Gastrocnemius medialis (tissue), 4 donors: ENCODE results near the gene ZNF280D. TPM values are rescaled to one million over a fixed set of nuclear protein-coding genes. Genes with fewer than 3 reads are reported as not detected.

Experiments
- ATAC-seq, 2 donors: fragments of 150-250 bp; one replicate each; pipeline ENCODE4 v1.9.1; 2016
- DNase-seq, 2 donors: peaks; one replicate each; pipeline ENCODE4 v3.0.0-alpha.2; 2019
- H3K27ac ChIP-seq, 4 donors: fragments of 200-600 bp; sonication (generic); 1 replicate in 1 of 4; 2 replicates in 3 of 4; pipeline ENCODE4 v1.5.1; 2016 to 2018; ENCODE audit warnings: mild to moderate bottlenecking in 2 of 4, moderate library complexity in 1 of 4
- H3K27me3 ChIP-seq, 3 donors: fragments of 200-600 bp; sonication (generic) in 2 of 3; 1 replicate in 1 of 3; 2 replicates in 2 of 3; pipeline versions ENCODE4 v1.5.1 to v1.6.0; 2016 to 2019; ENCODE audit warnings: mild to moderate bottlenecking in 1 of 3, moderate library complexity in 1 of 3
- H3K36me3 ChIP-seq, 2 donors: fragments of 200-600 bp; sonication (generic) in 1 of 2; one replicate each; pipeline ENCODE4 v1.5.1; 2017 to 2018
- H3K4me1 ChIP-seq, 2 donors: fragments of 200-600 bp; sonication (generic) in 1 of 2; one replicate each; pipeline ENCODE4 v1.5.1; 2016 to 2017; ENCODE audit warnings: mild to moderate bottlenecking in 2 of 2
- H3K4me3 ChIP-seq, 4 donors: fragments of 200-600 bp; sonication (generic) in 3 of 4; 1 replicate in 1 of 4; 2 replicates in 3 of 4; pipeline ENCODE4 v1.5.1; 2016 to 2019; ENCODE audit warnings: mild to moderate bottlenecking in 2 of 4
- H3K9me3 ChIP-seq, 3 donors: fragments of 200-600 bp; sonication (generic) in 2 of 3; 1 replicate in 1 of 3; 2 replicates in 2 of 3; pipeline ENCODE4 v1.5.1; 2016 to 2019
- POLR2A ChIP-seq, 2 donors: fragments of 450-650 bp; IDR thresholded peaks; one replicate each; pipeline ENCODE4 v1.6.1; 2017; ENCODE audit warnings: antibody characterized with exemption in 2 of 2, mild to moderate bottlenecking in 2 of 2, moderate library complexity in 2 of 2
- in situ Hi-C, 4 donors: fragments of 200-750 bp; cut with MboI; loops; one replicate each; pipeline versions ENCODE4 v1.15.0 to v1.8.0; 2017; ENCODE audit warnings: low sequenced_read_pairs in 4 of 4
- intact Hi-C: fragments of 100-400 bp; cut with DNase I; formaldehyde crosslinking; loops from one replicate; pipeline ENCODE4 v1.15.1; 2023; ENCODE audit warnings: low total_unique reads
- total RNA-seq, 4 donors: library from RNA; depleted of rRNA; stranded (reverse); fragments of >200 nt; gene quantifications; one replicate each; pipeline versions ENCODE4 v1.1.0 to v1.2.3, GENCODE V29; 2016
- TF ChIP-seq, protein P1 (sequence below), 5 experiments: fragments of 450-650 bp in 3 of 5; fragments of 200-600 bp in 2 of 5; sonication (generic) in 2 of 5; IDR thresholded peaks in 4 of 5; conservative IDR thresholded peaks in 1 of 5; 1 replicate in 4 of 5; 2 replicates in 1 of 5; pipeline ENCODE4 v1.5.1; 2016 to 2019; ENCODE audit warnings: antibody characterized with exemption in 5 of 5, mild to moderate bottlenecking in 3 of 5, moderate library complexity in 3 of 5

Gene ZNF280D
- total RNA-seq, 4 donors from 2014 or later: 19.9 to 45.5 (median 23.4) TPM

- in situ Hi-C loops: no loop called here
- H3K4me1 ChIP-seq: no peaks in the 10 kb centered on the region
- intact Hi-C loops: no loop called here
- no peaks in the 10 kb centered on the region for H3K36me3 ChIP-seq
- H3K4me3 ChIP-seq: no peak overlapping the region
- no peaks in the 10 kb centered on the region for H3K27me3 ChIP-seq
- TF ChIP-seq, protein P1, sequence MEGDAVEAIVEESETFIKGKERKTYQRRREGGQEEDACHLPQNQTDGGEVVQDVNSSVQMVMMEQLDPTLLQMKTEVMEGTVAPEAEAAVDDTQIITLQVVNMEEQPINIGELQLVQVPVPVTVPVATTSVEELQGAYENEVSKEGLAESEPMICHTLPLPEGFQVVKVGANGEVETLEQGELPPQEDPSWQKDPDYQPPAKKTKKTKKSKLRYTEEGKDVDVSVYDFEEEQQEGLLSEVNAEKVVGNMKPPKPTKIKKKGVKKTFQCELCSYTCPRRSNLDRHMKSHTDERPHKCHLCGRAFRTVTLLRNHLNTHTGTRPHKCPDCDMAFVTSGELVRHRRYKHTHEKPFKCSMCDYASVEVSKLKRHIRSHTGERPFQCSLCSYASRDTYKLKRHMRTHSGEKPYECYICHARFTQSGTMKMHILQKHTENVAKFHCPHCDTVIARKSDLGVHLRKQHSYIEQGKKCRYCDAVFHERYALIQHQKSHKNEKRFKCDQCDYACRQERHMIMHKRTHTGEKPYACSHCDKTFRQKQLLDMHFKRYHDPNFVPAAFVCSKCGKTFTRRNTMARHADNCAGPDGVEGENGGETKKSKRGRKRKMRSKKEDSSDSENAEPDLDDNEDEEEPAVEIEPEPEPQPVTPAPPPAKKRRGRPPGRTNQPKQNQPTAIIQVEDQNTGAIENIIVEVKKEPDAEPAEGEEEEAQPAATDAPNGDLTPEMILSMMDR (IDR thresholded peaks at IDR 0.05 in 4 of 5, conservative IDR thresholded peaks at IDR 0.05 in 1 of 5): no peak
- TF ChIP-seq POLR2A (IDR thresholded peaks at IDR 0.05): no peak
- no peaks in the 10 kb centered on the region for H3K9me3 ChIP-seq
- DNase-seq (no peak), ATAC-seq (no peak)
- no peak overlapping the region for H3K27ac ChIP-seq
These were observed 134.3 kb downstream of the ZNF280D start for GRCh38 chr15:56598991-56599390.

DNA sequence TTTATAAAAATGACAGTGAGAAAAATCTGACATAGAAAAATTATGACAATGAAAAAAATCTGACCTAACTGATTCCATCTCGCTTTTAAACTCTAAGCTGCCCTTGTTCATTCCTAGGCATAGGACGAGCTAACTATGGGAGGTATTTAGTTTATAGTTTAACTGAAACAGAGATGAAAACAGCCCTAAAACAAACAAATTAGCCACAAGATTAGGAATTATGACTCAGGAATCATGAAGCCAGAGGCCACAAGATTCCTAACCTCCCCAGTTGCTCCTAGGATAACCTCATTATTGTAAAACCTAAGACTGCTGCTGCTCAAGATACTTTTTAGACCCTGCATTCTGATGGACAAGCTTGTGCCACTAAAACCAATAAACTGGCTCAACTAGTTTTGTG, 145.6 kb downstream of the ZNF280D start:
- Histone ChIP-seq H3K27ac (no peak overlapping the region), H3K4me1 (no peaks in the 10 kb centered on the region), H3K9me3 (peaks cover 0 to 17% (median 0%) of the 10 kb centered on the region in 3 donors), H3K36me3 (no peaks in the 10 kb centered on the region), H3K27me3 (no peaks in the 10 kb centered on the region), H3K4me3 (no peak overlapping the region)
- TF ChIP-seq POLR2A (IDR thresholded peaks at IDR 0.05): no peak
- in situ Hi-C loops: no loop called here
- ATAC-seq (no peak), DNase-seq (no peak)
- intact Hi-C loops: no loop called here

- H3K4me3 ChIP-seq: no peak overlapping the region
- intact Hi-C loops: no loop called here
- H3K4me1 ChIP-seq: no peaks in the 10 kb centered on the region
These were observed 147.1 kb downstream of the ZNF280D start for GRCh38 chr15:56586206-56586605.

DNA sequence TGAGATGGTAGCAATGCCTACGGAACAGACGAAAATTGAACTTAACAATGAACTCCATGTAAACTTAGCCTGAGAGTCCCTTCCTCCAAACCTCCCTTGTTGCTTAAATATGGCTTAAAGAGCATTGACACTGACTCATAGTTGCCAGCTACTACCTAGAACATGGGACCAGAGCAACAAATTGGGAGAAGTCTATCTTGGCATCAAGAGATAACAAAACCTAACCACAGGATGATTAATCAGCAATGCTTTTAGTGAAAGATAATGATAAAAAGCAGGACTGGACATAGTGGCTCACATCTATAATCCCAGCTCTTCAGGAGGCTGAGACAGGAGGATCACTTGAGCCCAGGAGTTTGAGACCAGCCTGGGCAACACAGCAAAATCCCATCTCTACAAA, 150.5 kb downstream of the ZNF280D start:
- intact Hi-C loops: no loop called here
- Histone ChIP-seq H3K9me3 (peaks cover 0 to 17% (median 0%) of the 10 kb centered on the region in 3 donors), H3K36me3 (no peaks in the 10 kb centered on the region), H3K4me3 (no peak overlapping the region), H3K27me3 (no peaks in the 10 kb centered on the region), H3K27ac (no peak overlapping the region), H3K4me1 (no peaks in the 10 kb centered on the region)
- ATAC-seq: no peak
- no peak for DNase-seq
- in situ Hi-C loops: no loop called here
- TF ChIP-seq, protein P1 (IDR thresholded peaks at IDR 0.05 in 4 of 5, conservative IDR thresholded peaks at IDR 0.05 in 1 of 5): no peak
- no peak for TF ChIP-seq POLR2A (IDR thresholded peaks at IDR 0.05)

More at GRCh38 chr15:56586206-56586605, 147.1 kb downstream of the ZNF280D start:
- no peak overlapping the region for H3K27ac ChIP-seq
- TF ChIP-seq, protein P1 (IDR thresholded peaks at IDR 0.05 in 4 of 5, conservative IDR thresholded peaks at IDR 0.05 in 1 of 5): no peak
- TF ChIP-seq POLR2A (IDR thresholded peaks at IDR 0.05): no peak
- H3K36me3 ChIP-seq: no peaks in the 10 kb centered on the region
- in situ Hi-C loops: no loop called here
- DNase-seq (no peak), ATAC-seq (no peak)
- H3K27me3 ChIP-seq: no peaks in the 10 kb centered on the region
- peaks cover 0 to 17% (median 0%) of the 10 kb centered on the region in 3 donors for H3K9me3 ChIP-seq

Other genes starting within 250 kb of the ZNF280D start
- 10 to 100 TPM; 34.9 to 63.0 (median 51.4) TPM for gene TCF12, start 185.1 kb upstream of the ZNF280D start, total RNA-seq